CD14-positive monocyte (primary cell): ENCODE results near the gene CKAP5. TPM values are rescaled to one million over a fixed set of nuclear protein-coding genes. Genes with fewer than 3 reads are reported as not detected.
A peak's percentile ranks its signal among the peaks of the same experiment; 100 is the strongest.

Experiments used
- DNase-seq, 3 donors: peaks; one replicate each; pipeline ENCODE4 v3.0.0-alpha.2; 2011 to 2022
- H2AFZ ChIP-seq: 2 replicates; pipeline ENCODE4 v1.6.0; 2012; ENCODE audit warnings: mild to moderate bottlenecking, low read depth, low read length, inconsistent platforms; ENCODE audit not compliant: insufficient read depth, poor library complexity, severe bottlenecking
- H3K27ac ChIP-seq, 2 donors: 1 replicate in 1 of 2; 2 replicates in 1 of 2; pipeline ENCODE4 v1.5.1; 2012 to 2013; ENCODE audit warnings: low read length in 2 of 2, control low read depth in 1 of 2, inconsistent platforms in 1 of 2, low read depth in 1 of 2, mild to moderate bottlenecking in 1 of 2
- H3K27me3 ChIP-seq, 2 donors: one replicate each; pipeline versions ENCODE4 v1.6.0 to v1.6.1; 2011 to 2013; ENCODE audit warnings: low read length in 2 of 2; ENCODE audit not compliant: control insufficient read depth in 2 of 2, insufficient read depth in 2 of 2
- H3K36me3 ChIP-seq, 2 donors: replicated peaks in 1 of 2; 1 replicate in 1 of 2; 2 replicates in 1 of 2; pipeline versions ENCODE4 v1.5.1 to v1.6.1; 2012 to 2013; ENCODE audit warnings: low read length in 2 of 2, control low read depth in 1 of 2, inconsistent platforms in 1 of 2, mild to moderate bottlenecking in 1 of 2; ENCODE audit not compliant: insufficient read depth in 2 of 2, control insufficient read depth in 1 of 2
- H3K4me1 ChIP-seq, 2 donors: 1 replicate in 1 of 2; 2 replicates in 1 of 2; pipeline versions ENCODE4 v1.5.1 to v1.6.1; 2012 to 2013; ENCODE audit warnings: low read length in 2 of 2, control low read depth in 1 of 2, inconsistent platforms in 1 of 2, mild to moderate bottlenecking in 1 of 2, moderate library complexity in 1 of 2; ENCODE audit not compliant: insufficient read depth in 2 of 2, control insufficient read depth in 1 of 2
- H3K4me2 ChIP-seq: replicated peaks from 2 replicates; pipeline ENCODE3; 2012; ENCODE audit warnings: low read length, moderate library complexity, mild to moderate bottlenecking; ENCODE audit not compliant: poor library complexity, severe bottlenecking; ENCODE audit errors: extremely low read depth
- H3K4me3 ChIP-seq, 3 experiments: fragments of 200-600 bp in 1 of 3; sonication (generic) in 1 of 3; replicated peaks in 1 of 3; 1 replicate in 2 of 3; 2 replicates in 1 of 3; pipeline ENCODE4 v1.5.1; 2011 to 2013; ENCODE audit warnings: low read length in 3 of 3, mild to moderate bottlenecking in 3 of 3, control low read depth in 2 of 3, low read depth in 2 of 3, inconsistent platforms in 1 of 3, moderate library complexity in 1 of 3
- H3K79me2 ChIP-seq: 2 replicates; pipeline ENCODE4 v1.6.0; 2012; ENCODE audit warnings: mild to moderate bottlenecking, control low read depth, inconsistent platforms, low read length, moderate library complexity; ENCODE audit not compliant: insufficient read depth
- H3K9ac ChIP-seq: 2 replicates; pipeline ENCODE4 v1.6.0; 2017; ENCODE audit warnings: low read length, mild to moderate bottlenecking; ENCODE audit not compliant: insufficient read depth, poor library complexity, severe bottlenecking
- H3K9me3 ChIP-seq, 2 donors: replicated peaks in 1 of 2; 1 replicate in 1 of 2; 2 replicates in 1 of 2; pipeline versions ENCODE4 v1.5.1 to v1.6.1; 2012 to 2013; ENCODE audit warnings: low read length in 2 of 2, control low read depth in 1 of 2; ENCODE audit not compliant: control insufficient read depth in 1 of 2, insufficient read depth in 1 of 2
- H4K20me1 ChIP-seq: 2 replicates; pipeline ENCODE4 v1.6.0; 2012; ENCODE audit warnings: mild to moderate bottlenecking, low read length, control low read depth, moderate library complexity; ENCODE audit not compliant: insufficient read depth
- H3K27ac Mint-ChIP-seq, 7 donors: one replicate each; pipeline ENCODE4 v1.8.0; 2020; ENCODE audit warnings: mild to moderate bottlenecking in 7 of 7, mixed read lengths in 7 of 7, moderate library complexity in 6 of 7, inconsistent platforms in 2 of 7
- H3K27me3 Mint-ChIP-seq, 3 donors: one replicate each; pipeline ENCODE4 v1.8.0; 2021 to 2022; ENCODE audit warnings: low read depth in 3 of 3, mild to moderate bottlenecking in 3 of 3, mixed read lengths in 3 of 3, moderate library complexity in 3 of 3, inconsistent platforms in 1 of 3
- H3K36me3 Mint-ChIP-seq, 2 donors: one replicate each; pipeline ENCODE4 v1.8.0; 2020; ENCODE audit warnings: mixed read lengths in 2 of 2, inconsistent platforms in 1 of 2, mild to moderate bottlenecking in 1 of 2
- H3K4me1 Mint-ChIP-seq: one replicate; pipeline ENCODE4 v1.8.0; 2020; ENCODE audit warnings: mild to moderate bottlenecking, mixed read lengths
- H3K4me3 Mint-ChIP-seq, 2 donors: one replicate each; pipeline ENCODE4 v1.8.0; 2020; ENCODE audit warnings: mild to moderate bottlenecking in 2 of 2, mixed read lengths in 2 of 2, moderate library complexity in 1 of 2
- H3K9me3 Mint-ChIP-seq, 7 donors: one replicate each; pipeline ENCODE4 v1.8.0; 2020 to 2022; ENCODE audit warnings: mixed read lengths in 7 of 7, mild to moderate bottlenecking in 6 of 7, moderate library complexity in 6 of 7, inconsistent platforms in 2 of 7
- WGBS: methylation state at CpG from one replicate; pipeline ENCODE4 v1.1.5; 2013; ENCODE audit warnings: missing lambda C conversion rate; ENCODE audit not compliant: insufficient coverage; 5-methylcytosine and 5-hydroxymethylcytosine counted together
- intact Hi-C, 2 donors: fragments of 100-400 bp; cut with micrococcal nuclease; formaldehyde crosslinking; loops; one replicate each; pipeline versions ENCODE4 v1.15.0 to v1.15.1; 2023
- polyA plus RNA-seq, 3 donors: library from polyadenylated mRNA; depleted of rRNA in 1 of 3; unstranded in 2 of 3; stranded (reverse) in 1 of 3; fragments of 300-500 nt in 2 of 3; fragments of >200 nt in 1 of 3; fragmentation: Illumina TruSeq in 2 of 3; gene quantifications; 1 replicate in 2 of 3; 2 replicates in 1 of 3; pipeline ENCODE4 v1.2.3, GENCODE V29; 2012 to 2021
- TF ChIP-seq, protein P1 (sequence below): fragments of 200-600 bp; IDR thresholded peaks from one replicate; pipeline ENCODE4 v1.8.0; 2022; ENCODE audit warnings: antibody characterized with exemption, mild to moderate bottlenecking

The CKAP5 gene
- polyA plus RNA-seq, 3 donors = 6.4 to 10.2 (median 7.9) TPM

GRCh38 chr11:46858920-46859546, 13.0 kb upstream of the CKAP5 start:
- Histone ChIP-seq H3K9me3 (peaks cover 0 to 3% of the 10 kb centered on the region in 2 donors), H3K79me2 (no peaks in the 10 kb centered on the region), H3K4me3 (peak overlapping the region in 1 of 3 experiments; percentile 58), H3K27me3 (no peaks in the 10 kb centered on the region), H3K4me2 (peak overlapping the region; percentile 13), H2AFZ (peak overlapping the region; percentile 32), H3K36me3 (no peaks in the 10 kb centered on the region), H3K27ac (peak overlapping the region in 1 of 2 donors; percentile 17), H3K4me1 (peaks cover 46% of the 10 kb centered on the region in 2 donors), H3K9ac (no peak overlapping the region), H4K20me1 (no peaks in the 10 kb centered on the region)
- Mint-ChIP-seq H3K9me3 (peaks cover 0 to 4% (median 3%) of the 10 kb centered on the region in 7 donors), H3K27ac (peak overlapping the region in 4 of 7 donors; percentile 11 to 81 (median 54)), H3K4me1 (peaks cover 48% of the 10 kb centered on the region), H3K36me3 (no peaks in the 10 kb centered on the region), H3K4me3 (peak overlapping the region; percentile 42 to 63), H3K27me3 (peaks cover under 1 to 12% (median 3%) of the 10 kb centered on the region in 3 donors)
- 85% methylated on average over 9 of the region's 12 CpGs for WGBS
- TF ChIP-seq, protein P1, sequence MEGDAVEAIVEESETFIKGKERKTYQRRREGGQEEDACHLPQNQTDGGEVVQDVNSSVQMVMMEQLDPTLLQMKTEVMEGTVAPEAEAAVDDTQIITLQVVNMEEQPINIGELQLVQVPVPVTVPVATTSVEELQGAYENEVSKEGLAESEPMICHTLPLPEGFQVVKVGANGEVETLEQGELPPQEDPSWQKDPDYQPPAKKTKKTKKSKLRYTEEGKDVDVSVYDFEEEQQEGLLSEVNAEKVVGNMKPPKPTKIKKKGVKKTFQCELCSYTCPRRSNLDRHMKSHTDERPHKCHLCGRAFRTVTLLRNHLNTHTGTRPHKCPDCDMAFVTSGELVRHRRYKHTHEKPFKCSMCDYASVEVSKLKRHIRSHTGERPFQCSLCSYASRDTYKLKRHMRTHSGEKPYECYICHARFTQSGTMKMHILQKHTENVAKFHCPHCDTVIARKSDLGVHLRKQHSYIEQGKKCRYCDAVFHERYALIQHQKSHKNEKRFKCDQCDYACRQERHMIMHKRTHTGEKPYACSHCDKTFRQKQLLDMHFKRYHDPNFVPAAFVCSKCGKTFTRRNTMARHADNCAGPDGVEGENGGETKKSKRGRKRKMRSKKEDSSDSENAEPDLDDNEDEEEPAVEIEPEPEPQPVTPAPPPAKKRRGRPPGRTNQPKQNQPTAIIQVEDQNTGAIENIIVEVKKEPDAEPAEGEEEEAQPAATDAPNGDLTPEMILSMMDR = no peak
- intact Hi-C loops = no loop called here
- peak in 1 of 3 donors; percentile 36 for DNase-seq

DNA sequence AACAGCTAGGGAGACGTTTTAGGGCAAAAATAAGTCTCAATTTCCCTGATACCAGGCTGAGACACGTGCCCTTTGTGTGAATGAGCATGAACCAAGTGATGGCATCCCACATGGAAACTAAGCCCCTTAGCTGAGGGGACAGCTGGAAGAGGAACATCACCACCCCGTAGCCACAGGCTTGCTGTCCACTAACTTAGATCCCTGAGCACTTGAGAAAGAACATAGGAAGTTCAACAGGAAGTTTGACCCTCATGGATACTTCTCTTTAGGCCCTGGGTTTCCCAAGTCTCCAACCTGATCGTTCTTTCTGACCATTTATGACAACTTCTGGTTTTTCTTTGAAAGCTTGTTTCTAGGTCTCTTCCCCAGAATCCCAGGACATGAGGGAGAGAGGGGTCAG, 11.6 kb upstream of the CKAP5 start:
- peak overlapping the region; percentile 62 for H3K4me2 ChIP-seq
- no peaks in the 10 kb centered on the region for H3K36me3 Mint-ChIP-seq
- peak overlapping the region; percentile 56 for H3K9ac ChIP-seq
- no peaks in the 10 kb centered on the region for H4K20me1 ChIP-seq
- H3K27me3 ChIP-seq = no peaks in the 10 kb centered on the region
- intact Hi-C loops = no loop called here
- peaks cover 48% of the 10 kb centered on the region for H3K4me1 Mint-ChIP-seq
- no peaks in the 10 kb centered on the region for H3K79me2 ChIP-seq
- H3K9me3 Mint-ChIP-seq = no peaks in the 10 kb centered on the region
- no CpG with 5 or more reads among the region's 4 CpGs for WGBS
- no peaks in the 10 kb centered on the region for H3K9me3 ChIP-seq
- peak in 2 of 3 donors; percentile 42 to 52 for DNase-seq
- H3K27ac ChIP-seq = peak overlapping the region; percentile 35 to 84
- H3K27me3 Mint-ChIP-seq = peaks cover 2 to 12% (median 3%) of the 10 kb centered on the region in 3 donors
- TF ChIP-seq, protein P1 = no peak
- H3K4me1 ChIP-seq = peaks cover 46% of the 10 kb centered on the region in 2 donors
- H2AFZ ChIP-seq = no peak overlapping the region
- peak overlapping the region; percentile 45 to 63 for H3K4me3 Mint-ChIP-seq
- no peaks in the 10 kb centered on the region for H3K36me3 ChIP-seq
- H3K27ac Mint-ChIP-seq = peak overlapping the region; percentile 62 to 95 (median 86)
- H3K4me3 ChIP-seq = peak overlapping the region in 1 of 3 experiments; percentile 58
